K562 (cell line): ENCODE data around the gene FAR1. TPM values are rescaled to one million over a fixed set of nuclear protein-coding genes. Genes with fewer than 3 reads are reported as not detected.

Experiments
- ATAC-seq: fragments of 200-7000 bp; cut with Tn5 transposase; 3 replicates; pipeline ENCODE4 v1.9.1; 2020; ENCODE audit warnings: moderate library complexity
- BruUV-seq: library from RNA; stranded (reverse); fragments of 400-500 nt; replicated peaks from 2 replicates; lab custom pipeline; 2021; lab: Mats Ljungman, UMichigan
- CTCF ChIA-PET: fragments of 300-600 bp; formaldehyde crosslinking; extraction: SDS; loops from one replicate; lab custom pipeline; 2021; ENCODE audit warnings: low intra/inter-chr PET ratio; lab: Yijun Ruan, JAX
- POLR2A ChIA-PET: fragments of 300-600, 350-650 bp; sonication (Branson Sonifier 250); formaldehyde crosslinking; extraction: SDS; loops from one replicate; lab custom pipeline; 2021; ENCODE audit warnings: antibody characterized with exemption, inconsistent platforms; lab: Yijun Ruan, JAX
- DNase-seq, 4 experiments: peaks; one replicate each; pipeline versions ENCODE4 v3.0.0 to v3.0.0-alpha.2; 2011 to 2018; ENCODE audit warnings: low spot score in 3 of 4, mixed read lengths in 3 of 4; ENCODE audit errors: extremely low read depth in 1 of 4
- FAIRE-seq: peaks from 2 replicates; lab custom pipeline; 2011; peaks lifted over from hg19 to GRCh38; lab: Jason Lieb, UNC
- H2AFZ ChIP-seq: 2 replicates; pipeline ENCODE4 v1.6.0; 2011; ENCODE audit warnings: low read depth, low read length, control low read depth, inconsistent platforms
- H3K27ac ChIP-seq: fragments of 200-600 bp; 3 replicates; pipeline ENCODE4 v1.8.0; 2011; ENCODE audit warnings: low read depth, mild to moderate bottlenecking, control low read depth, inconsistent platforms, low read length, moderate library complexity, mixed read lengths; ENCODE audit errors: extremely low read depth
- H3K27me3 ChIP-seq, 2 experiments: fragments of 300-600 bp in 1 of 2; 2 replicates in 1 of 2; 3 replicates in 1 of 2; pipeline versions ENCODE4 v1.6.0 to v1.8.0; 2011; ENCODE audit warnings: inconsistent platforms in 2 of 2, low read length in 2 of 2, mild to moderate bottlenecking in 1 of 2, mixed read lengths in 1 of 2, moderate library complexity in 1 of 2; ENCODE audit not compliant: control insufficient read depth in 2 of 2, insufficient read depth in 2 of 2
- H3K36me3 ChIP-seq: fragments of 300-600 bp; 3 replicates; pipeline ENCODE4 v1.8.0; 2011; ENCODE audit warnings: mild to moderate bottlenecking, low read length, inconsistent platforms; ENCODE audit not compliant: control insufficient read depth, insufficient read depth
- H3K4me1 ChIP-seq, 2 experiments: fragments of 200-600 bp in 1 of 2; replicated peaks in 1 of 2; 2 replicates in 1 of 2; 3 replicates in 1 of 2; pipeline versions ENCODE4 v1.5.1 to v1.8.0; 2011; ENCODE audit warnings: inconsistent platforms in 2 of 2, low read length in 2 of 2, mild to moderate bottlenecking in 1 of 2, mixed read lengths in 1 of 2, moderate library complexity in 1 of 2; ENCODE audit not compliant: control insufficient read depth in 2 of 2, insufficient read depth in 2 of 2
- H3K4me2 ChIP-seq: 2 replicates; pipeline ENCODE4 v1.6.1; 2011; ENCODE audit warnings: low read length, control low read depth, inconsistent platforms, mixed read lengths; ENCODE audit not compliant: insufficient read depth
- H3K4me3 ChIP-seq: fragments of 200-600 bp; sonication (generic), shearing (Covaris generic); 2 replicates; pipeline ENCODE4 v1.5.1; 2016; ENCODE audit warnings: control low read depth, inconsistent platforms
- H3K79me2 ChIP-seq: fragments of 200-600 bp; 3 replicates; pipeline ENCODE4 v1.8.0; 2011; ENCODE audit warnings: low read length, inconsistent platforms; ENCODE audit not compliant: control insufficient read depth, insufficient read depth
- H3K9ac ChIP-seq, 2 experiments: 2 replicates each; pipeline versions ENCODE4 v1.6.0 to v1.6.1; 2011; ENCODE audit warnings: low read depth in 2 of 2, low read length in 2 of 2, control low read depth in 1 of 2, inconsistent platforms in 1 of 2, mild to moderate bottlenecking in 1 of 2, mixed read lengths in 1 of 2; ENCODE audit not compliant: insufficient read depth in 1 of 2
- H3K9me1 ChIP-seq: one replicate; pipeline ENCODE4 v1.6.0; 2011; ENCODE audit warnings: inconsistent platforms, mild to moderate bottlenecking, low read length, moderate library complexity; ENCODE audit not compliant: control insufficient read depth, insufficient read depth
- H3K9me3 ChIP-seq: replicated peaks from 2 replicates; pipeline ENCODE4 v1.5.1; 2011; ENCODE audit warnings: low read depth, low read length, inconsistent platforms; ENCODE audit not compliant: control insufficient read depth, insufficient read depth
- H4K20me1 ChIP-seq: replicated peaks from 2 replicates; pipeline ENCODE4 v1.6.1; 2011; ENCODE audit warnings: low read length, inconsistent platforms, mixed read lengths; ENCODE audit not compliant: control insufficient read depth, insufficient read depth
- GABPB2 ChIP-seq: fragments of 250-450 bp; sonication (Bioruptor Pico); conservative IDR thresholded peaks from 2 replicates; pipeline ENCODE4 v1.5.1; 2021; ENCODE audit warnings: mild to moderate bottlenecking
- JUNB ChIP-seq: fragments of 450-650 bp; formaldehyde crosslinking; conservative IDR thresholded peaks from 2 replicates; pipeline ENCODE4 v1.4.0; 2020; ENCODE audit warnings: mild to moderate bottlenecking
- PHF8 ChIP-seq: fragments of 200-600 bp; sonication (generic); IDR thresholded peaks from 2 replicates; pipeline ENCODE4 v1.6.1; 2012; ENCODE audit warnings: mixed run types, mild to moderate bottlenecking, inconsistent platforms, low read length, moderate library complexity, borderline replicate concordance
- RBFOX2 ChIP-seq: fragments of 200-400 bp; formaldehyde crosslinking; IDR thresholded peaks from 2 replicates; pipeline ENCODE4 v1.6.1; 2017; ENCODE audit warnings: low read depth, mild to moderate bottlenecking, low read length, moderate library complexity
- SRSF7 ChIP-seq: fragments of 200-400 bp; formaldehyde crosslinking; optimal IDR thresholded peaks from 2 replicates; pipeline ENCODE3; 2017; ENCODE audit warnings: mild to moderate bottlenecking, low read depth, low read length
- TAF9B ChIP-seq: fragments of 450-650 bp; IDR thresholded peaks from 2 replicates; pipeline ENCODE4 v1.6.1; 2018; ENCODE audit warnings: mild to moderate bottlenecking; ENCODE audit not compliant: partially characterized antibody
- ZNF197 ChIP-seq: fragments of 200-800 bp; sonication (Bioruptor generic); IDR thresholded peaks from 2 replicates; pipeline ENCODE4 v1.6.1; 2016; ENCODE audit warnings: low read depth, missing genetic modification characterization, missing compliant biosample characterization
- ZNF764 ChIP-seq: fragments of 250-450 bp; sonication (Bioruptor Pico); IDR thresholded peaks from 2 replicates; pipeline ENCODE4 v1.4.0; 2020; ENCODE audit warnings: low read depth, mild to moderate bottlenecking, moderate library complexity
- WGBS: fragments of 100-300 bp; shearing (Covaris generic); methylation state at CpG from one replicate; pipeline ENCODE4 v1.1.6; 2016; ENCODE audit warnings: low coverage, mixed read lengths; ENCODE audit not compliant: insufficient coverage; ENCODE audit errors: missing lambda C conversion rate; 5-methylcytosine and 5-hydroxymethylcytosine counted together
- in situ Hi-C: fragments of 300-500 bp; cut with MboI; formaldehyde crosslinking; loops from 4 replicates; pipeline ENCODE4 v1.15.0; 2018; ENCODE audit warnings: inconsistent platforms, mixed read lengths
- intact Hi-C: fragments of 100-400 bp; cut with micrococcal nuclease; formaldehyde crosslinking; loops from 2 replicates; pipeline ENCODE4 v1.14.2; 2022
- polyA plus RNA-seq, 8 experiments: library from polyadenylated mRNA; depleted of rRNA in 4 of 8; stranded (reverse) in 5 of 8; unstranded in 3 of 8; fragments of >200 nt; fragmentation: Nextera tagmentation in 2 of 8; fragmentation: Illumina TruSeq in 1 of 8; extraction: Ambion mirVana in 2 of 8; extraction: Trizol in 1 of 8; gene quantifications; 2 replicates each; pipeline versions ENCODE4 v1.2.1 to v1.2.3, GENCODE V29; 2011 to 2014; ENCODE audit warnings: inconsistent platforms in 1 of 8, missing spikeins in 1 of 8
- total RNA-seq, 7 experiments: library from RNA; depleted of rRNA in 6 of 7; stranded (reverse); fragments of >200 nt in 6 of 7; fragmentation: Illumina TruSeq in 2 of 7; extraction: Trizol in 2 of 7; gene quantifications; 2 replicates each; pipeline versions ENCODE4 v1.2.1 to v1.2.3, GENCODE V29; 2011 to 2021; ENCODE audit warnings: low replicate concordance in 1 of 7
- TF ChIP-seq, protein P1 (sequence below): sonication (generic); formaldehyde crosslinking; IDR thresholded peaks from 2 replicates; pipeline ENCODE4 v1.8.1; 2023; ENCODE audit warnings: mild to moderate bottlenecking, missing genetic modification reagents

Gene FAR1
- total and polyA plus RNA-seq, 9 of the 15 experiments (the other 6 are each of a cell fraction or from before 2014, with no cell fraction given), result 17.7 to 88.2 (median 52.6) TPM

DNA sequence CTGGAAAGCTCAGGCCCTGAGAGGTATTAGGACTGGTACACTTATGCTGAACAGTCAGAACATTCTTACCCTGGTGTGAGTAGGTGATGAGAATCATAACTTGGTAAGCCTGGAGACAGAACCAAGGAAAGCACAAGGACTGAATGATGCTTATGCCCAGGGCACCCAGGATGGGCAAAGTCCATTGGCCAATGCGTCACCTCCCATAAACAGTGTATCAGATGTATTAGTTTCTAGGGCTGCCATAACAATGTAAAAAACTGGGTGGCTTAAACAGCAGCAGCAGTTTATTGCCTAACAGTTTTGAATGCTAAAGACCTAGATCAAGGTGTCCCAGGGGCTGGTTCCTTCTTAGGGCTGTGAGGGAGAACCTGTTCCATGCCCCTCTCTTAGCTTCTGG, 107.0 kb downstream of the FAR1 start:
- Histone ChIP-seq H3K79me2 (no peaks in the 10 kb centered on the region), H3K4me3 (no peak overlapping the region), H3K9me1 (no peaks in the 10 kb centered on the region), H3K27ac (no peak overlapping the region), H3K9me3 (no peaks in the 10 kb centered on the region), H2AFZ (no peak overlapping the region), H3K4me1 (no peaks in the 10 kb centered on the region), H4K20me1 (no peaks in the 10 kb centered on the region), H3K36me3 (no peaks in the 10 kb centered on the region), H3K9ac (no peak overlapping the region), H3K4me2 (no peak overlapping the region), H3K27me3 (peaks cover 2 to 6% of the 10 kb centered on the region in 2 experiments; a peak in 1 of 5 replicates)
- TF ChIP-seq PHF8, result no peak
- no peak for TF ChIP-seq RBFOX2
- no peak for TF ChIP-seq TAF9B
- no peak for TF ChIP-seq JUNB (CRISPR knock-in tag)
- TF ChIP-seq, protein P1, sequence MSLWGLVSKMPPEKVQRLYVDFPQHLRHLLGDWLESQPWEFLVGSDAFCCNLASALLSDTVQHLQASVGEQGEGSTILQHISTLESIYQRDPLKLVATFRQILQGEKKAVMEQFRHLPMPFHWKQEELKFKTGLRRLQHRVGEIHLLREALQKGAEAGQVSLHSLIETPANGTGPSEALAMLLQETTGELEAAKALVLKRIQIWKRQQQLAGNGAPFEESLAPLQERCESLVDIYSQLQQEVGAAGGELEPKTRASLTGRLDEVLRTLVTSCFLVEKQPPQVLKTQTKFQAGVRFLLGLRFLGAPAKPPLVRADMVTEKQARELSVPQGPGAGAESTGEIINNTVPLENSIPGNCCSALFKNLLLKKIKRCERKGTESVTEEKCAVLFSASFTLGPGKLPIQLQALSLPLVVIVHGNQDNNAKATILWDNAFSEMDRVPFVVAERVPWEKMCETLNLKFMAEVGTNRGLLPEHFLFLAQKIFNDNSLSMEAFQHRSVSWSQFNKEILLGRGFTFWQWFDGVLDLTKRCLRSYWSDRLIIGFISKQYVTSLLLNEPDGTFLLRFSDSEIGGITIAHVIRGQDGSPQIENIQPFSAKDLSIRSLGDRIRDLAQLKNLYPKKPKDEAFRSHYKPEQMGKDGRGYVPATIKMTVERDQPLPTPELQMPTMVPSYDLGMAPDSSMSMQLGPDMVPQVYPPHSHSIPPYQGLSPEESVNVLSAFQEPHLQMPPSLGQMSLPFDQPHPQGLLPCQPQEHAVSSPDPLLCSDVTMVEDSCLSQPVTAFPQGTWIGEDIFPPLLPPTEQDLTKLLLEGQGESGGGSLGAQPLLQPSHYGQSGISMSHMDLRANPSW (CRISPR knock-in tag), result no peak
- no peak for TF ChIP-seq ZNF197 (CRISPR knock-in tag)
- TF ChIP-seq SRSF7, result no peak
- no peak for TF ChIP-seq GABPB2 (CRISPR knock-in tag)
- no peak for TF ChIP-seq ZNF764 (CRISPR knock-in tag)
- intact Hi-C loops, result no loop called here
- POLR2A ChIA-PET, result interaction anchor here (0.6 to 0.7 kb wide), 2 partner anchors 166 to 453 kb away, joined by 3 read pairs; no protein-coding TSS in a partner anchor
- 31% methylated on average over 1 of the region's 1 CpG for WGBS
- in situ Hi-C loops, result no loop called here
- DNase-seq, result no peak
- CTCF ChIA-PET, result interaction anchor here (1.2 kb wide), 1 partner anchor 174 kb away, joined by 5 read pairs; no protein-coding TSS in a partner anchor
- no TSS peak for BruUV-seq
- no peak for ATAC-seq
- FAIRE-seq, result no peak
